Neural progenitor cell (in vitro differentiated cells): ENCODE measurements around the gene LIN7C. TPM values are rescaled to one million over a fixed set of nuclear protein-coding genes. Genes with fewer than 3 reads are reported as not detected.

Experiments
- DNase-seq: peaks from one replicate; pipeline ENCODE4 v3.0.0-alpha.2; 2016; ENCODE audit warnings: low spot score
- H2AFZ ChIP-seq: fragments of 200-600 bp; sonication (generic); replicated peaks from 2 replicates; pipeline ENCODE4 v1.6.1; 2016; ENCODE audit warnings: antibody characterized with exemption
- H3F3A ChIP-seq: fragments of 200-600 bp; sonication (generic); 2 replicates; pipeline ENCODE4 v1.6.1; 2016; ENCODE audit warnings: antibody characterized with exemption, low read depth
- H3K27ac ChIP-seq: fragments of 200-600 bp; sonication (generic); 2 replicates; pipeline ENCODE4 v1.5.1; 2016; ENCODE audit warnings: mild to moderate bottlenecking
- H3K27me3 ChIP-seq: fragments of 200-600 bp; sonication (generic); 2 replicates; pipeline ENCODE4 v1.6.1; 2016; ENCODE audit warnings: mild to moderate bottlenecking, moderate library complexity
- H3K36me3 ChIP-seq: fragments of 200-600 bp; sonication (generic); 2 replicates; pipeline ENCODE4 v1.5.1; 2016
- H3K4me1 ChIP-seq: fragments of 200-600 bp; sonication (generic); 2 replicates; pipeline ENCODE4 v1.6.1; 2016; ENCODE audit warnings: mixed run types
- H3K4me2 ChIP-seq: fragments of 200-600 bp; sonication (generic); 2 replicates; pipeline ENCODE4 v1.6.1; 2016
- H3K4me3 ChIP-seq: fragments of 200-600 bp; sonication (generic); 2 replicates; pipeline ENCODE4 v1.5.1; 2016
- H3K79me2 ChIP-seq: fragments of 200-600 bp; sonication (generic); 2 replicates; pipeline ENCODE4 v1.6.1; 2016; ENCODE audit warnings: low read depth
- H3K9ac ChIP-seq: fragments of 200-600 bp; sonication (generic); 2 replicates; pipeline ENCODE4 v1.6.1; 2016
- H3K9me3 ChIP-seq: fragments of 200-600 bp; sonication (generic); 2 replicates; pipeline ENCODE4 v1.5.1; 2016; ENCODE audit warnings: low read depth
- H4K20me1 ChIP-seq: fragments of 200-600 bp; sonication (generic); 2 replicates; pipeline ENCODE4 v1.6.1; 2016; ENCODE audit warnings: low read depth
- H3K27ac Mint-ChIP-seq: 3 replicates; pipeline ENCODE4 v1.8.0; 2021; ENCODE audit warnings: mixed read lengths
- H3K27me3 Mint-ChIP-seq: 2 replicates; pipeline ENCODE4 v1.8.0; 2022; ENCODE audit warnings: low read depth, mild to moderate bottlenecking, inconsistent platforms, moderate library complexity, mixed read lengths; ENCODE audit not compliant: insufficient read depth
- H3K36me3 Mint-ChIP-seq: 3 replicates; pipeline ENCODE4 v1.8.0; 2021; ENCODE audit warnings: mixed read lengths
- H3K4me1 Mint-ChIP-seq: 3 replicates; pipeline ENCODE4 v1.8.0; 2021; ENCODE audit warnings: mixed read lengths
- H3K4me3 Mint-ChIP-seq: 3 replicates; pipeline ENCODE4 v1.8.0; 2021; ENCODE audit warnings: mild to moderate bottlenecking, moderate library complexity, mixed read lengths
- H3K9me3 Mint-ChIP-seq: 3 replicates; pipeline ENCODE4 v1.8.0; 2020; ENCODE audit warnings: mixed read lengths
- EZH2 ChIP-seq: fragments of 200-600 bp; sonication (generic); IDR thresholded peaks from 2 replicates; pipeline ENCODE4 v1.6.1; 2017; ENCODE audit warnings: antibody characterized with exemption, mild to moderate bottlenecking, moderate library complexity
- EZH2phosphoT487 ChIP-seq: fragments of 200-600 bp; sonication (generic); IDR thresholded peaks from 2 replicates; pipeline ENCODE4 v1.6.1; 2017; ENCODE audit warnings: antibody characterized with exemption
- total RNA-seq: library from RNA; depleted of rRNA; stranded (reverse); fragments of >200 nt; gene quantifications from 2 replicates; pipeline ENCODE4 v1.2.3, GENCODE V29; 2015; ENCODE audit warnings: low replicate concordance
- TF ChIP-seq, protein P1 (sequence below): fragments of 200-600 bp; sonication (generic); IDR thresholded peaks from 2 replicates; pipeline ENCODE4 v1.5.1; 2017; ENCODE audit warnings: antibody characterized with exemption, mild to moderate bottlenecking

LIN7C gene
- total RNA-seq, 1 donor from 2014 or later = 82.1 TPM

GRCh38 chr11:27456140-27456794 lies 50.3 kb downstream of the LIN7C start:
- H3K27ac Mint-ChIP-seq = no peak overlapping the region
- H3K9me3 ChIP-seq = no peaks in the 10 kb centered on the region

GRCh38 chr11:27455667-27456066 lies 50.9 kb downstream of the LIN7C start:
- no peak for TF ChIP-seq EZH2
- no peak for TF ChIP-seq EZH2phosphoT487
- TF ChIP-seq, protein P1, sequence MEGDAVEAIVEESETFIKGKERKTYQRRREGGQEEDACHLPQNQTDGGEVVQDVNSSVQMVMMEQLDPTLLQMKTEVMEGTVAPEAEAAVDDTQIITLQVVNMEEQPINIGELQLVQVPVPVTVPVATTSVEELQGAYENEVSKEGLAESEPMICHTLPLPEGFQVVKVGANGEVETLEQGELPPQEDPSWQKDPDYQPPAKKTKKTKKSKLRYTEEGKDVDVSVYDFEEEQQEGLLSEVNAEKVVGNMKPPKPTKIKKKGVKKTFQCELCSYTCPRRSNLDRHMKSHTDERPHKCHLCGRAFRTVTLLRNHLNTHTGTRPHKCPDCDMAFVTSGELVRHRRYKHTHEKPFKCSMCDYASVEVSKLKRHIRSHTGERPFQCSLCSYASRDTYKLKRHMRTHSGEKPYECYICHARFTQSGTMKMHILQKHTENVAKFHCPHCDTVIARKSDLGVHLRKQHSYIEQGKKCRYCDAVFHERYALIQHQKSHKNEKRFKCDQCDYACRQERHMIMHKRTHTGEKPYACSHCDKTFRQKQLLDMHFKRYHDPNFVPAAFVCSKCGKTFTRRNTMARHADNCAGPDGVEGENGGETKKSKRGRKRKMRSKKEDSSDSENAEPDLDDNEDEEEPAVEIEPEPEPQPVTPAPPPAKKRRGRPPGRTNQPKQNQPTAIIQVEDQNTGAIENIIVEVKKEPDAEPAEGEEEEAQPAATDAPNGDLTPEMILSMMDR = no peak
- Mint-ChIP-seq H3K27me3 (peaks cover 6% of the 10 kb centered on the region), H3K4me3 (no peak overlapping the region), H3K9me3 (peaks cover 8% of the 10 kb centered on the region), H3K4me1 (peaks cover 38% of the 10 kb centered on the region), H3K36me3 (peaks cover 8% of the 10 kb centered on the region), H3K27ac (no peak overlapping the region)
- no peak overlapping the region for H3K9ac ChIP-seq
- H3K4me2 ChIP-seq = no peak overlapping the region
- DNase-seq = no peak
- no peaks in the 10 kb centered on the region for H3K36me3 ChIP-seq
- no peaks in the 10 kb centered on the region for H3K9me3 ChIP-seq
- H2AFZ ChIP-seq = no peak overlapping the region
- peaks cover 100% of the 10 kb centered on the region for H3K79me2 ChIP-seq
- H3K27ac ChIP-seq = peak overlapping the region; percentile 52
- H3F3A ChIP-seq = peaks cover 68% of the 10 kb centered on the region
- peaks cover 60% of the 10 kb centered on the region for H3K4me1 ChIP-seq
- H3K4me3 ChIP-seq = no peak overlapping the region
- no peaks in the 10 kb centered on the region for H3K27me3 ChIP-seq
- peaks cover 94% of the 10 kb centered on the region for H4K20me1 ChIP-seq

More at GRCh38 chr11:27456140-27456794, 50.3 kb downstream of the LIN7C start:
- no peak overlapping the region for H3K4me3 Mint-ChIP-seq
- no peaks in the 10 kb centered on the region for H3K27me3 ChIP-seq
- H3K9me3 Mint-ChIP-seq = peaks cover 8% of the 10 kb centered on the region
- peaks cover 60% of the 10 kb centered on the region for H3K4me1 ChIP-seq
- H4K20me1 ChIP-seq = peaks cover 94% of the 10 kb centered on the region
- DNase-seq = no peak
- peaks cover 8% of the 10 kb centered on the region for H3K36me3 Mint-ChIP-seq
- no peak overlapping the region for H2AFZ ChIP-seq
- H3K9ac ChIP-seq = no peak overlapping the region
- H3F3A ChIP-seq = peaks cover 64% of the 10 kb centered on the region
- no peaks in the 10 kb centered on the region for H3K36me3 ChIP-seq
- peaks cover 100% of the 10 kb centered on the region for H3K79me2 ChIP-seq
- H3K4me2 ChIP-seq = peak overlapping the region; percentile 16
- TF ChIP-seq EZH2phosphoT487 (no peak), EZH2 (no peak)
- TF ChIP-seq, protein P1 = no peak
- peak overlapping the region; percentile 1 for H3K4me3 ChIP-seq
- H3K4me1 Mint-ChIP-seq = peaks cover 39% of the 10 kb centered on the region
- H3K27ac ChIP-seq = peak overlapping the region; percentile 52
- peaks cover 6% of the 10 kb centered on the region for H3K27me3 Mint-ChIP-seq

- Histone ChIP-seq H4K20me1 (peaks cover 90% of the 10 kb centered on the region), H3K36me3 (peaks cover 6% of the 10 kb centered on the region), H3K9ac (no peak overlapping the region), H3F3A (peaks cover 82% of the 10 kb centered on the region), H3K4me1 (peaks cover 61% of the 10 kb centered on the region), H3K27me3 (no peaks in the 10 kb centered on the region), H3K4me2 (no peak overlapping the region), H3K4me3 (no peak overlapping the region), H3K79me2 (peaks cover 100% of the 10 kb centered on the region), H2AFZ (no peak overlapping the region), H3K9me3 (no peaks in the 10 kb centered on the region), H3K27ac (no peak overlapping the region)
- no peak for DNase-seq
- H3K9me3 Mint-ChIP-seq = peaks cover 8% of the 10 kb centered on the region
- H3K4me1 Mint-ChIP-seq = peaks cover 24% of the 10 kb centered on the region
- H3K4me3 Mint-ChIP-seq = no peak overlapping the region
- no peak overlapping the region for H3K27ac Mint-ChIP-seq
- H3K27me3 Mint-ChIP-seq = peaks cover 3% of the 10 kb centered on the region
- H3K36me3 Mint-ChIP-seq = peaks cover 14% of the 10 kb centered on the region
- TF ChIP-seq, protein P1 = no peak
These were observed 52.9 kb downstream of the LIN7C start for GRCh38 chr11:27453701-27454100.
